ENCODE measurements around the gene MRPS12.

DNA sequence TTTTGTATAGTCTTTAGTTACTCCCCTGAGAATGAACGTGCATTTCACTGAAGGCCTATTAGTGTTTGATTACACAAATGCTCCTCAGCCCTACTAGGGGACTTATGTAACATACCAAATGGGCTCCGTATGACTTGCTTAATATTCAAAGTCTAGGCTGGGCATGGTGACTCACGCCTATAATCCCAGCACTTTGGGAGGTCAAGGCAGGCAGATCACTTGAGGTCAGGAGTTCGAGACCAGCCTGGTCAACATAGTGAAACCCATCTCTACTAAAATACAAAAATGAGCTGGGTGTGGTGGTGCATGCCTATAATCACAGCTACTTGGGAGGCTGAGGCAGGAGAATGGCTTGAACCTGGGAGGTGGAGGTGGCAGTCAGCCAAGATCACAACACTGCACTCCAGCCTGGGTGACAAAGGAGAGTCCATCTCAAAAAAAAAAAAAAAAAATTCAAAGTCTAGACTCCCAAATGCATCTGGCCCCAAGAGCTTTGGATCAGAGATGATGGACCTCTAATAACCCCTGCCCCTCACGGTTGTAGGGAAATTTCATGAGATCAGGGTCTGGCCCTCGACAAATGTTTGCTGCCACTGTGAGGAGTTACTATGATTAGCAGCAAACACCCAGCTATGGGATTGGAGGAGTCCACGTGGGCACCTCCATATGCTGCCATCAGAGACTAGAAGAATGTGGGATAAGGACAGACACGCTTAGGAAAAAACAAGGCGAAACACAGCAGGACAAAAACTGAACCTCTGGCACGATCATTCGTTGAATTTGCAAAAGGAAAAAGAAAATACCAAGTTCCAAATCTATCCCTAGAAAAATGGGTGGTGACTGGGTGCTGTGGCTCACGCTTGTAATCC is 40.2 kb downstream of the MRPS12 start:
- TF ChIP-seq GATA2 (IDR thresholded peaks at IDR 0.05; ENCODE audit: low read depth, low read length) (no peak), GATA3 (IDR thresholded peaks at IDR 0.05; ENCODE audit: low read depth, low read length) (no peak)
